GM12878 (cell line): ENCODE results near the gene XAB2.
A peak's percentile ranks its signal among the peaks of the same experiment; 100 is the strongest.

ENCODE experiments used
- CTCF ChIP-seq, 3 experiments: IDR thresholded peaks in 2 of 3; conservative IDR thresholded peaks in 1 of 3; 2 replicates each; pipeline ENCODE4 v1.5.1; 2011; ENCODE audit warnings: low read depth in 3 of 3, low read length in 3 of 3, mild to moderate bottlenecking in 3 of 3, control low read depth in 2 of 3, moderate library complexity in 2 of 3, inconsistent platforms in 1 of 3, mixed read lengths in 1 of 3; ENCODE audit not compliant: control insufficient read depth in 2 of 3, insufficient read depth in 1 of 3; ENCODE audit errors: extremely low read depth in 1 of 3
- JUND ChIP-seq: IDR thresholded peaks from 2 replicates; pipeline ENCODE4 v1.6.1; 2012; ENCODE audit warnings: low read depth, mild to moderate bottlenecking, low read length, improper control_type of control experiment, moderate library complexity
- POLR2A ChIP-seq: IDR thresholded peaks from 2 replicates; pipeline ENCODE4 v1.6.1; 2011; ENCODE audit warnings: low read depth, mild to moderate bottlenecking, low read length
- SMC3 ChIP-seq: IDR thresholded peaks from 2 replicates; pipeline ENCODE4 v1.6.1; 2011; ENCODE audit warnings: low read length, improper control_type of control experiment, borderline replicate concordance
- YY1 ChIP-seq: IDR thresholded peaks from 2 replicates; pipeline ENCODE4 v1.6.1; 2011; ENCODE audit warnings: low read depth, mild to moderate bottlenecking, low read length

- TF ChIP-seq CTCF (IDR thresholded peaks at IDR 0.05 in 2 of 3, conservative IDR thresholded peaks at IDR 0.05 in 1 of 3; ENCODE audit: control insufficient read depth in 2 of 3, extremely low read depth in 1 of 3, insufficient read depth in 1 of 3, low read depth in 3 of 3, low read length in 3 of 3) (no peak), JUND (no peak), POLR2A (peak; percentile 20; the same call in 1 of the 2 replicates), SMC3 (no peak), YY1 (no peak)
These were observed 9.5 kb downstream of the XAB2 start for GRCh38 chr19:7619671-7620441.
